B cell (primary cell): ENCODE data around the gene PHAX. TPM values are rescaled to one million over a fixed set of nuclear protein-coding genes. Genes with fewer than 3 reads are reported as not detected.

Source experiments
- ATAC-seq: fragments of 200-7000 bp; cut with Tn5 transposase; one replicate; pipeline ENCODE4 v1.10.0; 2021; ENCODE audit warnings: low read depth, mild to moderate bottlenecking, moderate number of reproducible peaks, moderate library complexity
- CTCF ChIA-PET: fragments of 350-600 bp; sonication (Branson Sonifier 250); formaldehyde crosslinking; loops from one replicate; lab custom pipeline; 2021; ENCODE audit warnings: antibody characterized with exemption, inconsistent platforms; lab: Charles Lee
- POLR2A ChIA-PET: fragments of 350-600 bp; sonication (Branson Sonifier 250); formaldehyde crosslinking; loops from one replicate; lab custom pipeline; 2021; ENCODE audit warnings: antibody characterized with exemption; lab: Charles Lee
- DNase-seq: peaks from one replicate; pipeline ENCODE4 v3.0.0; 2013
- H2AFZ ChIP-seq: 2 replicates; pipeline ENCODE4 v1.6.1; 2012; ENCODE audit warnings: mild to moderate bottlenecking, low read depth, low read length; ENCODE audit not compliant: insufficient read depth, poor library complexity, severe bottlenecking
- H3K27ac ChIP-seq, 2 donors: 1 replicate in 1 of 2; 2 replicates in 1 of 2; pipeline ENCODE4 v1.5.1; 2012 to 2013; ENCODE audit warnings: low read length in 2 of 2, mild to moderate bottlenecking in 2 of 2, moderate library complexity in 1 of 2
- H3K27me3 ChIP-seq, 4 experiments: fragments of 200-600 bp in 1 of 4; sonication (generic) in 1 of 4; replicated peaks in 1 of 4; 1 replicate in 2 of 4; 2 replicates in 2 of 4; pipeline versions ENCODE4 v1.6.1 to v1.7.0; 2013 to 2016; ENCODE audit warnings: low read length in 3 of 4, mild to moderate bottlenecking in 2 of 4, mixed read lengths in 1 of 4, moderate library complexity in 1 of 4; ENCODE audit not compliant: insufficient read depth in 4 of 4, control insufficient read depth in 3 of 4; ENCODE audit errors: control extremely low read depth in 1 of 4
- H3K36me3 ChIP-seq, 2 experiments: replicated peaks in 1 of 2; 1 replicate in 1 of 2; 2 replicates in 1 of 2; pipeline versions ENCODE4 v1.6.1 to v1.7.1; 2013; ENCODE audit warnings: low read length in 1 of 2; ENCODE audit not compliant: insufficient read depth in 2 of 2, control insufficient read depth in 1 of 2; ENCODE audit errors: control extremely low read depth in 1 of 2, extremely low read depth in 1 of 2
- H3K4me1 ChIP-seq, 2 donors: fragments of 200-600 bp in 1 of 2; sonication (generic) in 1 of 2; 1 replicate in 1 of 2; 2 replicates in 1 of 2; pipeline versions ENCODE4 v1.5.1 to v1.6.1; 2013 to 2017; ENCODE audit warnings: low read length in 2 of 2; ENCODE audit not compliant: control insufficient read depth in 2 of 2, insufficient read depth in 2 of 2
- H3K4me2 ChIP-seq: replicated peaks from 2 replicates; pipeline ENCODE3; 2012; ENCODE audit warnings: mild to moderate bottlenecking, low read depth, low read length; ENCODE audit not compliant: poor library complexity, severe bottlenecking
- H3K4me3 ChIP-seq, 5 experiments: fragments of 200-600 bp in 1 of 5; sonication (generic) in 1 of 5; 1 replicate in 3 of 5; 2 replicates in 2 of 5; pipeline versions ENCODE4 v1.5.1 to v1.7.0; 2011 to 2016; ENCODE audit warnings: low read length in 4 of 5, mild to moderate bottlenecking in 4 of 5, low read depth in 2 of 5, control low read depth in 1 of 5, moderate library complexity in 1 of 5; ENCODE audit not compliant: insufficient read depth in 1 of 5; ENCODE audit errors: control extremely low read depth in 1 of 5, extremely low read depth in 1 of 5
- H3K79me2 ChIP-seq: fragments of 200-600 bp; sonication (generic); one replicate; pipeline ENCODE4 v1.6.0; 2016; ENCODE audit warnings: low read length; ENCODE audit not compliant: control insufficient read depth, insufficient read depth
- H3K9ac ChIP-seq: fragments of 200-600 bp; sonication (generic); 2 replicates; pipeline ENCODE4 v1.6.1; 2017; ENCODE audit warnings: mild to moderate bottlenecking, low read length, moderate library complexity
- H3K9me3 ChIP-seq, 3 donors: one replicate each; pipeline versions ENCODE4 v1.6.1 to v1.7.1; 2013; ENCODE audit warnings: low read length in 2 of 3; ENCODE audit not compliant: control insufficient read depth in 2 of 3, insufficient read depth in 1 of 3; ENCODE audit errors: control extremely low read depth in 1 of 3
- H4K20me1 ChIP-seq: 2 replicates; pipeline ENCODE4 v1.6.0; 2012; ENCODE audit warnings: mild to moderate bottlenecking, low read length; ENCODE audit not compliant: insufficient read depth, control insufficient read depth, poor library complexity, severe bottlenecking
- H3K27ac Mint-ChIP-seq: one replicate; pipeline ENCODE4 v1.8.0; 2021; ENCODE audit warnings: mixed read lengths
- H3K27me3 Mint-ChIP-seq: one replicate; pipeline ENCODE4 v1.8.0; 2021; ENCODE audit warnings: mixed read lengths
- H3K4me1 Mint-ChIP-seq: one replicate; pipeline ENCODE4 v1.8.0; 2021; ENCODE audit warnings: mixed read lengths
- H3K4me3 Mint-ChIP-seq: one replicate; pipeline ENCODE4 v1.8.0; 2021; ENCODE audit warnings: mixed read lengths
- H3K9me3 Mint-ChIP-seq: one replicate; pipeline ENCODE4 v1.8.0; 2022; ENCODE audit warnings: mixed read lengths; ENCODE audit not compliant: insufficient read depth
- CTCF ChIP-seq: fragments of 200-600 bp; IDR thresholded peaks from one replicate; pipeline ENCODE4 v1.8.0; 2022; ENCODE audit warnings: antibody characterized with exemption, mild to moderate bottlenecking
- EZH2 ChIP-seq: IDR thresholded peaks from 2 replicates; pipeline ENCODE4 v1.6.1; 2012; ENCODE audit warnings: borderline replicate concordance, low read depth, mild to moderate bottlenecking, moderate library complexity, low read length; ENCODE audit not compliant: insufficient read depth, poor library complexity, severe bottlenecking
- WGBS: methylation state at CpG from one replicate; pipeline ENCODE4 v1.1.5; 2013; ENCODE audit warnings: missing lambda C conversion rate; ENCODE audit not compliant: insufficient coverage; 5-methylcytosine and 5-hydroxymethylcytosine counted together
- intact Hi-C: fragments of 100-400 bp; cut with micrococcal nuclease; formaldehyde crosslinking; loops from one replicate; pipeline ENCODE4 v1.10.0; 2022
- polyA plus RNA-seq: library from polyadenylated mRNA; depleted of rRNA; stranded (reverse); fragments of >200 nt; gene quantifications from 2 replicates; pipeline ENCODE4 v1.2.3, GENCODE V29; 2012
- total RNA-seq, 2 donors: library from RNA; stranded (reverse); fragments of 120-200 nt in 1 of 2; gene quantifications; 1 replicate in 1 of 2; 2 replicates in 1 of 2; pipeline versions ENCODE4 v1.2.3 to v1.2.4, GENCODE V29; 2013 to 2022

The PHAX gene
- total and polyA plus RNA-seq, 2 donors (not counting 1 experiment from before 2014, with no cell fraction given), result 7.1 to 43.9 TPM

DNA sequence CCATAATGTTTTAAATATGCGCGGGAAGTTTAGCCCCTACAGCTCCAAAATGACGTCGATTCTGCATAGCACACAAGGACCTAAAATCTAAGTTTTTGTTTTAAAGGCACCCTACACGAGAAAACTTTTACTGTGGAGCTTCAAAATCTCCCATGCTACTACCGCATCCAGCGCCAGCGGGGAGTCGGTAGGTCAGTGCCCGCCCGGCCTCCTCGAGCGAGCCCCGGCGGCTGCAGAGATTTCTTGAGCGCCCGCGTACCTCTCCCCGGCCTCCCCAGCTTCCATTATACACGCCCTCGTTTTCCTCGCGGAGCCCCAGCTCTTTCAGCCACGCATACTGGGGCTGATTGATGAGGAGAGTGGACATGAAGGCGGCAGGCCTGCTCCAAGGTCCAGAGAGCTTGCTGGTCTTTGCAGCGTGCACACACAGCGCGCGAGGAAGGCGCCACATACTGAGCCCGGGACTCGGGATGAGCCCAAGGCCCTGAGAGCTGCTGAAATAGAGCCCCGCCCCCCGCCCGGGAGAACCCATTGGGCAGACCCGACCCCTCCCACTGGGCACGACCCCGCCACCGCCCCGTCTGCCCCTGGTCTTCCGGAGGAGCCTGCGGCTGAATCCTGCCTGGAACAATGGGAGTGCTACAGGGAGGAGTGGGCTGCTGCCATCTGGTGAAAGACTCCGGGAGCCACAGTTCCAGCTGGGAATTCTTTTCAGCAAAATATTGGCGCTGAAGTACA, 5.8 kb upstream of the PHAX start, which contains the start of gene ALDH7A1:
TSS of gene ALDH7A1 (minus strand) at position 472 of the 738 bp plus-strand sequence. CDS start at position 451, 21 bp downstream.
- POLR2A ChIA-PET, result interaction anchor here (0.6 kb wide), 1 partner anchor 44 kb away, joined by 3 read pairs; no protein-coding TSS in a partner anchor
- intact Hi-C loops, result loop anchor here (1.0 kb wide), 1 partner anchor 183 kb away; no protein-coding TSS in a partner anchor
- peak within 1 kb of the TSS in 1 of 2 donors; percentile 33 for H3K27ac ChIP-seq
- peaks cover 0 to under 1% (median 0%) of the 10 kb centered on the region in 3 donors for H3K9me3 ChIP-seq
- no peak for TF ChIP-seq CTCF
- TF ChIP-seq EZH2, result no peak
- H3K9ac ChIP-seq, result peak within 1 kb of the TSS; percentile 74
- no peaks in the 10 kb centered on the region for H4K20me1 ChIP-seq
- peaks cover 5 to 14% of the 10 kb centered on the region in 2 donors for H3K4me1 ChIP-seq
- DNase-seq (peak; percentile 61), ATAC-seq (peak; percentile 84)
- H3K4me3 ChIP-seq, result peak within 1 kb of the TSS; percentile 44 to 67 (median 62)
- H3K36me3 ChIP-seq, result no peaks in the 10 kb centered on the region
- no peaks in the 10 kb centered on the region for H3K9me3 Mint-ChIP-seq
- CTCF ChIA-PET, result interaction anchor here (1.4 to 1.9 kb wide), 2 partner anchors 9 to 256 kb away, joined by 4 to 9 read pairs; no protein-coding TSS in a partner anchor
- peaks cover 12% of the 10 kb centered on the region for H3K4me1 Mint-ChIP-seq
- WGBS, result 4% methylated on average over 34 of the region's 44 CpGs
- peak within 1 kb of the TSS; percentile 95 for H3K4me2 ChIP-seq
- peak within 1 kb of the TSS; percentile 97 for H2AFZ ChIP-seq
- H3K4me3 Mint-ChIP-seq, result peak within 1 kb of the TSS; percentile 94
- H3K27me3 Mint-ChIP-seq, result peaks cover 11% of the 10 kb centered on the region
- no peaks in the 10 kb centered on the region for H3K79me2 ChIP-seq
- no peak within 1 kb of the TSS for H3K27ac Mint-ChIP-seq
- no peaks in the 10 kb centered on the region for H3K27me3 ChIP-seq
